ENCODE results near the gene GRIK3.

The GRIK3 gene

DNA sequence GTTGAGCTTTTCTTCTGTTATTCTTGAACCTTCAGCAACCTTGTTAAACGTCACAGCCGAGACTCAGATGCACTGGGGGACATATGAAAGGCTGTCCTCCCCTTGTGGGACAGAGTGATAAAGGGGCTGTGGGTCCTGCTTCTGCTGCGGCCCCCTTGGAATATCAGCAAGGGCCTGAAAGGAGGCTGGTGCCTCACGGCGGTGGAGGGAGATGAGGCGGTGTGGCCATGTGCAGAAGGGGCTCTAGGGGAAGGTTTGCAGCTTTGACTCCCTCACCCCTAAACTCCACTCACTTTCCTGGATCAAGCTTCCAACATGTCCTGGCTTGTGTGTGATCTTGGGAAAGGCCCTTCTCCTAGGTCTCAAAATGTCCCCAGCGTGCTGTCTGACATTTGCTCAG is 280.9 kb downstream of the GRIK3 start:
- TF ChIP-seq, protein P1, sequence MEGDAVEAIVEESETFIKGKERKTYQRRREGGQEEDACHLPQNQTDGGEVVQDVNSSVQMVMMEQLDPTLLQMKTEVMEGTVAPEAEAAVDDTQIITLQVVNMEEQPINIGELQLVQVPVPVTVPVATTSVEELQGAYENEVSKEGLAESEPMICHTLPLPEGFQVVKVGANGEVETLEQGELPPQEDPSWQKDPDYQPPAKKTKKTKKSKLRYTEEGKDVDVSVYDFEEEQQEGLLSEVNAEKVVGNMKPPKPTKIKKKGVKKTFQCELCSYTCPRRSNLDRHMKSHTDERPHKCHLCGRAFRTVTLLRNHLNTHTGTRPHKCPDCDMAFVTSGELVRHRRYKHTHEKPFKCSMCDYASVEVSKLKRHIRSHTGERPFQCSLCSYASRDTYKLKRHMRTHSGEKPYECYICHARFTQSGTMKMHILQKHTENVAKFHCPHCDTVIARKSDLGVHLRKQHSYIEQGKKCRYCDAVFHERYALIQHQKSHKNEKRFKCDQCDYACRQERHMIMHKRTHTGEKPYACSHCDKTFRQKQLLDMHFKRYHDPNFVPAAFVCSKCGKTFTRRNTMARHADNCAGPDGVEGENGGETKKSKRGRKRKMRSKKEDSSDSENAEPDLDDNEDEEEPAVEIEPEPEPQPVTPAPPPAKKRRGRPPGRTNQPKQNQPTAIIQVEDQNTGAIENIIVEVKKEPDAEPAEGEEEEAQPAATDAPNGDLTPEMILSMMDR (conservative IDR thresholded peaks at IDR 0.05; ENCODE audit: low read depth), result no peak
- DNase-seq (ENCODE audit: low spot score), result no peak
- POLR2A ChIA-PET (ENCODE audit: low non-redundant PET), result no interaction called here
- no peak overlapping the region for H3K27ac ChIP-seq
- CTCF ChIA-PET, result no interaction called here

DNA sequence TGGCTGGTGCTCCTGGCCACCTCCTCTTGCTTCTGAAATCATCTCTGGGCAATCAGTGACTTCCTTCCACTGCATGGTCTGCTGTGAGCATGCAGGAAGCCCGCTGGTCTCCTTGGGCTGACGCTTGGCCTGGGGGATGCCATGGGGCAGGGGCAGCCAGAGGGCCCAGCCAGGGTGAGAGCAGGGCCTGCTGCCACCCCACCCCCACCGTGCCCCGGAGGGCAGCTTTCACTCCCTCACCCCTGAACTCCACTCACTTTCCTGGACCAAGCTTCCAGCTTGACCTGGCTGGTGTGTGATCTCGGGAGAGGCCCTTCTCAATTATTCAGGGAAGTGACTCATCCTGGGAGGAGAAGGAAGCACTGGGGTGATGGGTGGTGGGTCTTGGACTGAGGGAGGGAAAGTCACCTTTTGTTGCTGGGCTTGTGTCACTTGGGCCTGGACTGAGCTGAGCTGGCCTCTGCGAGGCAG is 281.4 kb downstream of the GRIK3 start:
- TF ChIP-seq, protein P1 (conservative IDR thresholded peaks at IDR 0.05; ENCODE audit: low read depth), result no peak
- H3K27ac ChIP-seq, result no peak overlapping the region
- ChIA-PET CTCF (no interaction called here), POLR2A (ENCODE audit: low non-redundant PET) (no interaction called here)
- DNase-seq (ENCODE audit: low spot score), result peak; percentile 11

DNA sequence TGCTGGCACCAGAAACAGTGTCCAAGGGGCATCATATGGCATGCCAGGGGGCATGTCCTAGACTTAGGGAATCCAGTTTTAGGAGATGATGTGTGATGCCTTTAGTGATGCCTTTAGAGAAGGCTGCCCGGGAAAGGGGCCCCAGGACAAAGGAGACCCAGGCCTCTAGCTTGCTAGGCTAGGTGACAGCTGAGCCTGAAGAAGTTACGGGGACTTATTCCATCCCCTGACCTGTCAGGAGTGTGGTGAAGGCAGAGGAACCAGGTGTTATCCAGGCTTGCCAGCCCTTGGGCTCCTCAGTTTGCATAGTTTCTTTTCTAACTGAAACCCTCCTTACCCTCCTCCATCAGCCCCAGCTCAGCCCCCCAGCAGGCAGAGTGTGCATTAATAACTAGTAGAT is 281.9 kb downstream of the GRIK3 start:
- H3K27ac ChIP-seq, result no peak overlapping the region
- ChIA-PET POLR2A (ENCODE audit: low non-redundant PET) (no interaction called here), CTCF (no interaction called here)
- TF ChIP-seq, protein P1 (conservative IDR thresholded peaks at IDR 0.05; ENCODE audit: low read depth), result no peak
- DNase-seq (ENCODE audit: low spot score), result no peak

DNA sequence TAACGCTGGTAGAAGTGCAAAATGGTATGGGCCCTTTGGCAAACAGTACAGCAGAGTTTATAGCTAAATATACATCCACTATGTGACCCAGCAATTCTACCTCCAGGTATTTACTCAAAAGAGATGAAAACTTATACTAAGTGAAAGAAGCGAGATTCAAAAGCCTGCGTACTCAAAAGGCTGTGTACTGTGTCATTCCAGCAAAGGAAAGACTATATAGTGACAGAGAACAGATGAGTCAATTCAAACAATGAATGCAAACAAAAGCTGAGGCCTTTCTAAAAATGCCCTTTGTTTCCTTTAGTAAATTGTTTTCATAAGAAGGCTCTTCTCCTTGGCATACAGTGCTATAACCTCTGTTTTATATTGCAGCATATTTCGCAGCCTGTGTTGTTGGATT is 282.8 kb downstream of the GRIK3 start:
- TF ChIP-seq, protein P1 (conservative IDR thresholded peaks at IDR 0.05; ENCODE audit: low read depth), result no peak
- ChIA-PET CTCF (no interaction called here), POLR2A (ENCODE audit: low non-redundant PET) (no interaction called here)
- no peak for DNase-seq (ENCODE audit: low spot score)
- no peak overlapping the region for H3K27ac ChIP-seq

DNA sequence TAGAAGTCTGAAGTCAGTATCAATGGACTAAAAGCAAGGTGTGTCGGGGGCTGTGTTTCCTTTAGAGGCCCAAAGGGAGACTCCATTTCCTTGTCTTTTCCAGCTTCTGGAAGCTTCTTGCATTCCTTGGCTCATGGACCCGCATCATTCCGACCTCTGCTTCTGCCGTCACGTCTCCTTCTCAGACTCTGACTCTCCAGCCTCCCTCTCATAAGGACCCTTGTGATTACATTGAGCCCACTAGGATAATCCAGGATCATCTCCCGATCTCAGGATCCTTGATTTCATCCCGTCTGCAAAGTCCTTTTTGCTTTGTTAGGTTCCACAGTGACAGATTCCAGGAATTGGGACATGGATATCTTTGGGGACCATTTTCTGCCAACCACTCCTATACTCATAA is 285.8 kb downstream of the GRIK3 start:
- ChIA-PET CTCF (no interaction called here), POLR2A (ENCODE audit: low non-redundant PET) (no interaction called here)
- DNase-seq (ENCODE audit: low spot score), result no peak
- TF ChIP-seq, protein P1 (conservative IDR thresholded peaks at IDR 0.05; ENCODE audit: low read depth), result no peak
- no peak overlapping the region for H3K27ac ChIP-seq
